K562 (cell line): ENCODE measurements around the gene ZFAND3. TPM values are rescaled to one million over a fixed set of nuclear protein-coding genes. Genes with fewer than 3 reads are reported as not detected.

ENCODE experiments used
- ATF4 ChIP-seq: fragments of 450-650 bp; formaldehyde crosslinking; IDR thresholded peaks from 2 replicates; pipeline ENCODE4 v1.4.0; 2022; ENCODE audit warnings: mild to moderate bottlenecking, moderate library complexity
- ATF7 ChIP-seq: fragments of 450-650 bp; IDR thresholded peaks from 2 replicates; pipeline ENCODE4 v1.7.1; 2014; ENCODE audit warnings: mild to moderate bottlenecking, moderate library complexity
- COPS2 ChIP-seq: fragments of 450-650 bp; conservative IDR thresholded peaks from 2 replicates; pipeline ENCODE4 v1.6.1; 2016; ENCODE audit warnings: mild to moderate bottlenecking, moderate library complexity
- CREBBP ChIP-seq: IDR thresholded peaks from one replicate; pipeline ENCODE4 v1.6.1; 2012; ENCODE audit warnings: low read depth, mild to moderate bottlenecking, control low read depth, inconsistent platforms, low read length
- CXXC5 ChIP-seq: fragments of 250-450 bp; sonication (Bioruptor Pico); IDR thresholded peaks from 2 replicates; pipeline ENCODE4 v1.8.0; 2022; ENCODE audit warnings: inconsistent platforms, mild to moderate bottlenecking, moderate library complexity
- DIDO1 ChIP-seq: fragments of 450-650 bp; IDR thresholded peaks from 2 replicates; pipeline ENCODE4 v1.6.1; 2016; ENCODE audit warnings: low read depth, missing biosample characterization, missing genetic modification characterization
- DMBX1 ChIP-seq: fragments of 250-450 bp; sonication (Bioruptor Pico); IDR thresholded peaks from 2 replicates; pipeline ENCODE4 v1.8.0; 2022; ENCODE audit warnings: inconsistent platforms, mild to moderate bottlenecking, moderate library complexity, borderline replicate concordance
- DPF2 ChIP-seq: fragments of 450-650 bp; IDR thresholded peaks from 2 replicates; pipeline ENCODE4 v1.6.1; 2016
- GABPA ChIP-seq: fragments of 200-800 bp; sonication (Bioruptor generic); conservative IDR thresholded peaks from 2 replicates; pipeline ENCODE4 v1.6.1; 2016; ENCODE audit warnings: low read depth, missing genetic modification characterization, missing compliant biosample characterization
- IRF9 ChIP-seq: fragments of 450-650 bp; IDR thresholded peaks from 2 replicates; pipeline ENCODE4 v1.6.1; 2016; ENCODE audit warnings: missing biosample characterization, missing genetic modification characterization
- JUND ChIP-seq, 2 experiments: IDR thresholded peaks; 2 replicates in 1 of 2; 3 replicates in 1 of 2; pipeline ENCODE4 v1.6.1; 2011; ENCODE audit warnings: borderline replicate concordance in 2 of 2, low read depth in 2 of 2, low read length in 2 of 2, improper control_type of control experiment in 1 of 2, missing biosample characterization in 1 of 2, missing genetic modification characterization in 1 of 2, missing genetic modification reagents in 1 of 2
- L3MBTL2 ChIP-seq: fragments of 450-650 bp; IDR thresholded peaks from 2 replicates; pipeline ENCODE4 v1.6.1; 2016; ENCODE audit warnings: mild to moderate bottlenecking, moderate library complexity
- LEF1 ChIP-seq: fragments of 450-650 bp; IDR thresholded peaks from 2 replicates; pipeline ENCODE4 v1.6.1; 2016; ENCODE audit warnings: mild to moderate bottlenecking
- MEF2D ChIP-seq: conservative IDR thresholded peaks from 2 replicates; pipeline ENCODE4 v1.6.1; 2016; ENCODE audit warnings: low read depth, missing genetic modification characterization, missing compliant biosample characterization
- NBN ChIP-seq: fragments of 450-650 bp; IDR thresholded peaks from 2 replicates; pipeline ENCODE4 v1.6.1; 2016; ENCODE audit warnings: low read depth, mild to moderate bottlenecking
- NONO ChIP-seq, 2 experiments: fragments of 200-400 bp in 1 of 2; fragments of 450-650 bp in 1 of 2; formaldehyde crosslinking in 1 of 2; IDR thresholded peaks; 2 replicates each; pipeline ENCODE4 v1.6.1; 2017; ENCODE audit warnings: low read depth in 2 of 2, mild to moderate bottlenecking in 2 of 2, moderate library complexity in 2 of 2, low read length in 1 of 2
- NR2C1 ChIP-seq, 2 experiments: fragments of 450-650 bp; IDR thresholded peaks; 2 replicates each; pipeline ENCODE4 v1.6.1; 2017; ENCODE audit warnings: mild to moderate bottlenecking in 2 of 2, antibody characterized with exemption in 1 of 2, inconsistent platforms in 1 of 2, missing compliant biosample characterization in 1 of 2, missing genetic modification characterization in 1 of 2
- RBM39 ChIP-seq: fragments of 200-400 bp; formaldehyde crosslinking; optimal IDR thresholded peaks from 2 replicates; pipeline ENCODE3; 2018; ENCODE audit warnings: low read depth, low read length
- TEAD1 ChIP-seq, 2 experiments: fragments of 450-650 bp in 1 of 2; sonication (generic) in 1 of 2; formaldehyde crosslinking; IDR thresholded peaks; 2 replicates each; pipeline versions ENCODE4 v1.4.0 to v1.8.0; 2020 to 2022; ENCODE audit warnings: mild to moderate bottlenecking in 2 of 2, missing genetic modification reagents in 1 of 2
- VEZF1 ChIP-seq: fragments of 200-800 bp; sonication (Bioruptor generic); IDR thresholded peaks from 2 replicates; pipeline ENCODE4 v1.6.1; 2017; ENCODE audit warnings: missing genetic modification characterization, missing compliant biosample characterization
- ZNF121 ChIP-seq: sonication (generic); formaldehyde crosslinking; conservative IDR thresholded peaks from 2 replicates; pipeline ENCODE4 v1.8.0; 2022; ENCODE audit warnings: missing genetic modification reagents
- ZNF41 ChIP-seq: fragments of 250-450 bp; sonication (Bioruptor Pico); conservative IDR thresholded peaks from 2 replicates; pipeline ENCODE4 v1.4.0; 2020; ENCODE audit warnings: mild to moderate bottlenecking
- ZNF584 ChIP-seq: fragments of 200-800 bp; sonication (Bioruptor generic); IDR thresholded peaks from 2 replicates; pipeline ENCODE4 v1.6.1; 2016; ENCODE audit warnings: low read depth, mild to moderate bottlenecking, missing genetic modification characterization, missing compliant biosample characterization
- polyA plus RNA-seq, 8 experiments: library from polyadenylated mRNA; depleted of rRNA in 4 of 8; stranded (reverse) in 5 of 8; unstranded in 3 of 8; fragments of >200 nt; fragmentation: Nextera tagmentation in 2 of 8; fragmentation: Illumina TruSeq in 1 of 8; extraction: Ambion mirVana in 2 of 8; extraction: Trizol in 1 of 8; gene quantifications; 2 replicates each; pipeline versions ENCODE4 v1.2.1 to v1.2.3, GENCODE V29; 2011 to 2014; ENCODE audit warnings: inconsistent platforms in 1 of 8, missing spikeins in 1 of 8
- total RNA-seq, 7 experiments: library from RNA; depleted of rRNA in 6 of 7; stranded (reverse); fragments of >200 nt in 6 of 7; fragmentation: Illumina TruSeq in 2 of 7; extraction: Trizol in 2 of 7; gene quantifications; 2 replicates each; pipeline versions ENCODE4 v1.2.1 to v1.2.3, GENCODE V29; 2011 to 2021; ENCODE audit warnings: low replicate concordance in 1 of 7

The ZFAND3 gene
- total and polyA plus RNA-seq, 9 of the 15 experiments (the other 6 are each of a cell fraction or from before 2014, with no cell fraction given) = 0.81 to 26.6 (median 11.8) TPM

GRCh38 chr6:37840143-37840939, 20.8 kb downstream of the ZFAND3 start (continued):
- peak; percentile 67; the same call in 1 of the 2 replicates for TF ChIP-seq JUND (IDR thresholded peaks at IDR 0.05; ENCODE audit: borderline replicate concordance, low read depth, low read length)
- peak; percentile 63; the same call in 1 of the 3 replicates for TF ChIP-seq JUND (tag; IDR thresholded peaks at IDR 0.05; ENCODE audit: borderline replicate concordance, low read depth, low read length)
- no peak for TF ChIP-seq RBM39
- TF ChIP-seq LEF1 = peak; percentile 31; the same call in 1 of the 2 replicates
- TF ChIP-seq DIDO1 (tag) = 0 out of 2 replicates have a peak, but pooled peaks have one; percentile 17
- TF ChIP-seq NBN = peak; percentile 18; the same call in 1 of the 2 replicates
- TF ChIP-seq NONO (IDR thresholded peaks at IDR 0.05; ENCODE audit: low read depth in 2 of 2, low read length in 1 of 2) = no peak
- peak; percentile 70 for TF ChIP-seq ATF7
- TF ChIP-seq TEAD1 (CRISPR knock-in tag; IDR thresholded peaks at IDR 0.05) = 0 out of 4 replicates have a peak, but pooled peaks of 1 of the 2 experiments have one; percentile 49
- TF ChIP-seq ZNF121 (CRISPR knock-in tag) = no peak
- peak; percentile 48; the same call in 1 of the 2 replicates for TF ChIP-seq DPF2
- TF ChIP-seq ATF4 = peak; percentile 95
- TF ChIP-seq MEF2D = peak; percentile 66
- no peak for TF ChIP-seq COPS2
- peak; percentile 30 for TF ChIP-seq VEZF1 (CRISPR knock-in tag)
- no peak for TF ChIP-seq CREBBP
- TF ChIP-seq ZNF584 = peak; percentile 94
- TF ChIP-seq DMBX1 = peak; percentile 50; the same call in 1 of the 2 replicates
- TF ChIP-seq ZNF41 = 0 out of 2 replicates have a peak, but pooled peaks have one; percentile 37
- TF ChIP-seq CXXC5 (CRISPR knock-in tag) = peak; percentile 39; the same call in 1 of the 2 replicates
- TF ChIP-seq NR2C1 (IDR thresholded peaks at IDR 0.05) = no peak
- peak; percentile 0; the same call in 1 of the 2 replicates for TF ChIP-seq NR2C1 (tag; IDR thresholded peaks at IDR 0.05)
- TF ChIP-seq L3MBTL2 = peak; percentile 47; the same call in 1 of the 2 replicates
- TF ChIP-seq GABPA (tag) = peak; percentile 25; the same call in 1 of the 2 replicates
- TF ChIP-seq IRF9 (tag) = 0 out of 2 replicates have a peak, but pooled peaks have one; percentile 50
